HepG2 (cell line): ENCODE results near the gene SYNC. TPM values are rescaled to one million over a fixed set of nuclear protein-coding genes. Genes with fewer than 3 reads are reported as not detected.

Source experiments
- ARNT2 ChIP-seq: sonication (generic); formaldehyde crosslinking; IDR thresholded peaks from 2 replicates; pipeline ENCODE4 v1.8.0; 2022; ENCODE audit warnings: mild to moderate bottlenecking, low read depth, missing genetic modification reagents, moderate library complexity
- ATRX ChIP-seq: sonication (generic); formaldehyde crosslinking; IDR thresholded peaks from 2 replicates; pipeline ENCODE4 v1.4.0; 2020; ENCODE audit warnings: missing genetic modification reagents, borderline replicate concordance
- BRF2 ChIP-seq: sonication (generic); formaldehyde crosslinking; IDR thresholded peaks from 2 replicates; pipeline ENCODE4 v1.8.1; 2022; ENCODE audit warnings: mild to moderate bottlenecking, missing genetic modification reagents
- CERS6 ChIP-seq: sonication (generic); formaldehyde crosslinking; IDR thresholded peaks from 2 replicates; pipeline ENCODE4 v1.5.0; 2020; ENCODE audit warnings: missing genetic modification reagents
- CREB3 ChIP-seq: sonication (generic); formaldehyde crosslinking; IDR thresholded peaks from 2 replicates; pipeline ENCODE4 v1.5.0; 2020; ENCODE audit warnings: missing genetic modification reagents
- ELK4 ChIP-seq: sonication (generic); formaldehyde crosslinking; IDR thresholded peaks from 2 replicates; pipeline ENCODE4 v1.9.0; 2021; ENCODE audit warnings: missing genetic modification reagents, borderline replicate concordance
- FOXK2 ChIP-seq: fragments of 450-650 bp; IDR thresholded peaks from 2 replicates; pipeline ENCODE4 v1.6.1; 2016
- HNRNPK ChIP-seq: fragments of 200-400 bp; formaldehyde crosslinking; IDR thresholded peaks from 2 replicates; pipeline ENCODE4 v1.6.1; 2018; ENCODE audit warnings: low read length, low read depth, moderate library complexity, mild to moderate bottlenecking; ENCODE audit not compliant: poor library complexity, severe bottlenecking
- RBM39 ChIP-seq: fragments of 200-400 bp; formaldehyde crosslinking; IDR thresholded peaks from one replicate; pipeline ENCODE4 v1.6.1; 2018; ENCODE audit warnings: antibody characterized with exemption, mild to moderate bottlenecking, low read depth, low read length; ENCODE audit not compliant: poor library complexity, severe bottlenecking
- RFX5 ChIP-seq: IDR thresholded peaks from 2 replicates; pipeline ENCODE4 v1.6.1; 2011; ENCODE audit warnings: low read depth, low read length, improper control_type of control experiment
- SCMH1 ChIP-seq: sonication (generic); formaldehyde crosslinking; IDR thresholded peaks from 2 replicates; pipeline ENCODE4 v1.9.0; 2021; ENCODE audit warnings: missing genetic modification reagents, mild to moderate bottlenecking, borderline replicate concordance
- TAF15 ChIP-seq: fragments of 200-400 bp; formaldehyde crosslinking; IDR thresholded peaks from one replicate; pipeline ENCODE4 v1.6.1; 2018; ENCODE audit warnings: mild to moderate bottlenecking, low read depth, low read length; ENCODE audit not compliant: poor library complexity, severe bottlenecking
- ZBTB37 ChIP-seq: sonication (generic); formaldehyde crosslinking; IDR thresholded peaks from 2 replicates; pipeline ENCODE4 v1.4.0; 2020; ENCODE audit warnings: mild to moderate bottlenecking, missing genetic modification reagents
- ZBTB46 ChIP-seq: sonication (generic); formaldehyde crosslinking; IDR thresholded peaks from 2 replicates; pipeline ENCODE4 v1.4.0; 2020; ENCODE audit warnings: mild to moderate bottlenecking, missing genetic modification reagents, borderline replicate concordance
- ZKSCAN1 ChIP-seq: fragments of 150-350 bp; IDR thresholded peaks from 2 replicates; pipeline ENCODE4 v1.6.1; 2014; ENCODE audit warnings: low read length
- ZNF24 ChIP-seq: fragments of 450-650 bp; IDR thresholded peaks from 2 replicates; pipeline ENCODE4 v1.6.1; 2017; ENCODE audit warnings: antibody characterized with exemption, mild to moderate bottlenecking
- ZNF253 ChIP-seq: sonication (generic); formaldehyde crosslinking; IDR thresholded peaks from 2 replicates; pipeline ENCODE4 v1.8.0; 2022; ENCODE audit warnings: mild to moderate bottlenecking, missing genetic modification reagents, borderline replicate concordance
- ZNF256 ChIP-seq: sonication (generic); formaldehyde crosslinking; conservative IDR thresholded peaks from 2 replicates; pipeline ENCODE4 v1.4.0; 2020; ENCODE audit warnings: missing genetic modification reagents
- ZNF567 ChIP-seq: sonication (generic); formaldehyde crosslinking; IDR thresholded peaks from 2 replicates; pipeline ENCODE4 v1.8.1; 2023; ENCODE audit warnings: mild to moderate bottlenecking, missing genetic modification reagents, borderline replicate concordance
- ZSCAN20 ChIP-seq: sonication (generic); formaldehyde crosslinking; IDR thresholded peaks from 2 replicates; pipeline ENCODE4 v1.4.0; 2020; ENCODE audit warnings: missing genetic modification reagents, mild to moderate bottlenecking, borderline replicate concordance
- ZSCAN31 ChIP-seq: sonication (generic); formaldehyde crosslinking; IDR thresholded peaks from 2 replicates; pipeline ENCODE4 v1.5.0; 2020; ENCODE audit warnings: low read depth, mild to moderate bottlenecking, missing genetic modification reagents
- polyA plus RNA-seq, 8 experiments: library from polyadenylated mRNA; depleted of rRNA in 3 of 8; stranded (reverse) in 7 of 8; unstranded in 1 of 8; fragments of >200 nt; fragmentation: Illumina TruSeq in 4 of 8; extraction: Trizol in 4 of 8; gene quantifications; 2 replicates each; pipeline versions ENCODE4 v1.2.1 to v1.2.3, GENCODE V29; 2011 to 2016; ENCODE audit warnings: low read depth in 4 of 8, missing spikeins in 1 of 8, mixed read lengths in 1 of 8; ENCODE audit not compliant: insufficient read depth in 1 of 8
- total RNA-seq, 5 experiments: library from RNA; depleted of rRNA; stranded (reverse); fragments of >200 nt; fragmentation: Illumina TruSeq; extraction: Trizol; gene quantifications; 2 replicates each; pipeline ENCODE4 v1.2.3, GENCODE V29; 2016; ENCODE audit warnings: low read depth in 1 of 5

Gene SYNC
- total and polyA plus RNA-seq, 2 of the 13 experiments (the other 11 are each of a cell fraction or from before 2014, with no cell fraction given): 2.4 to 5.4 TPM

GRCh38 chr1:32650752-32651460 is 51.7 kb downstream of the SYNC start, which contains the start of gene RBBP4 (continued):
- TF ChIP-seq ELK4 (CRISPR knock-in tag) (no peak), ZNF253 (peak; percentile 98), TAF15 (no peak), ZSCAN20 (CRISPR knock-in tag) (peak; percentile 90; the same call in 1 of the 2 replicates), ARNT2 (CRISPR knock-in tag) (peak; percentile 49; the same call in 1 of the 2 replicates), SCMH1 (no peak), ZNF567 (CRISPR knock-in tag) (peak; percentile 29; the same call in 1 of the 2 replicates), ZBTB46 (CRISPR knock-in tag) (no peak), HNRNPK (peak; percentile 66), RFX5 (no peak), ATRX (CRISPR knock-in tag) (no peak), FOXK2 (no peak), CREB3 (CRISPR knock-in tag) (no peak), ZKSCAN1 (0 out of 2 replicates have a peak, but pooled peaks have one; percentile 14), RBM39 (no peak), CERS6 (CRISPR knock-in tag) (0 out of 2 replicates have a peak, but pooled peaks have one; percentile 11), ZBTB37 (no peak), ZNF256 (CRISPR knock-in tag) (no peak), ZNF24 (no peak), ZSCAN31 (CRISPR knock-in tag) (no peak; the same call in 1 of the 2 replicates), BRF2 (no peak)
